ENCODE results near the gene HAGH. TPM values are rescaled to one million over a fixed set of nuclear protein-coding genes. Genes with fewer than 3 reads are reported as not detected.

Gene HAGH
- total RNA-seq, 1 donor from 2014 or later = 69.1 TPM

DNA sequence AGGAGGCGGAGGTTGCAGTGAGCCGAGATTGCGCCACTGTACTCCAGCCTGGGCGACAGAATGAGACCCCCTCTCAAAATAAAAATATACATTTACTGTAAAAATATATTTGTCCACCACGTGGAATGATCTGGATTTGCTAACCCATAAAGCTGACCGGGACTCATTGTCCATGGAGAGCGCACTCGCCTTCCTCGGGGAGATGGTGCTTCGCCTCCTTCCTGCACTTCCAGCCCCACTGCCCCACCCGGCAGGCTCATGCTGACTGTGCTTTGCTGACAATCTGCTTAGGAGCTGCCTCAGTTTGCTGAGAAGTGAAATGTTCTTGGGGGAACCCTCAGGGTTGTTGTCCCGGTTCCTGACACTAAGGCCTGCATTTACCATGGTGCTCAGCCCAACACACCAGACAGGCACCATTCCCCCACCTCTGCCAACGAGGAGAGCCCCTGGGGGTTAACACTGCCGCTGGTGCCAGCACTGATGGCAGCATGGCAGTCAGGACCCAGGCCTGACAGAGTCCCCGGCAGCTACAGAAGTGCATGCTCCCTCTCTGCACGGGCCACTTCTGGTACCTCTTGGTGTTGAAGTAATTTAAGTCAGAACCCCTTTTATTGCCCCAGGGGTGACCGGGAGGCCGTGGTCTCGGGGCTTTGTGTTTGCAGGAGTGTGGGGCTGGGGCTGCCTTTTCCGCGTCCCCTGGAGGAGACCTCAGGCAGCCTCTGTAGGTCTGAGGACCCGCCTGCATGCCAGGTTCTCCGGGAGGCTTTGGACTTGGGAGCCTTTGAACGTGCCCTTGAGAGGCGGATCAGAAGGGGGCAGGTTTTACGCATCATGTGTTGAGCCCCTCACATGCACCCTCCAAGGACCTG lies 41.4 kb downstream of the HAGH start:
- peaks cover 38% of the 10 kb centered on the region for H3K4me1 ChIP-seq
- intact Hi-C loops (cut with DNase I) = no loop called here
- no peaks in the 10 kb centered on the region for H3K9me3 ChIP-seq
- no peaks in the 10 kb centered on the region for H3K27me3 ChIP-seq (ENCODE audit: low read depth)
- DNase-seq (no peak), ATAC-seq (no peak)
- H3K4me3 ChIP-seq = no peak overlapping the region
- peaks cover 55% of the 10 kb centered on the region for H3K36me3 ChIP-seq
- TF ChIP-seq, protein P1, sequence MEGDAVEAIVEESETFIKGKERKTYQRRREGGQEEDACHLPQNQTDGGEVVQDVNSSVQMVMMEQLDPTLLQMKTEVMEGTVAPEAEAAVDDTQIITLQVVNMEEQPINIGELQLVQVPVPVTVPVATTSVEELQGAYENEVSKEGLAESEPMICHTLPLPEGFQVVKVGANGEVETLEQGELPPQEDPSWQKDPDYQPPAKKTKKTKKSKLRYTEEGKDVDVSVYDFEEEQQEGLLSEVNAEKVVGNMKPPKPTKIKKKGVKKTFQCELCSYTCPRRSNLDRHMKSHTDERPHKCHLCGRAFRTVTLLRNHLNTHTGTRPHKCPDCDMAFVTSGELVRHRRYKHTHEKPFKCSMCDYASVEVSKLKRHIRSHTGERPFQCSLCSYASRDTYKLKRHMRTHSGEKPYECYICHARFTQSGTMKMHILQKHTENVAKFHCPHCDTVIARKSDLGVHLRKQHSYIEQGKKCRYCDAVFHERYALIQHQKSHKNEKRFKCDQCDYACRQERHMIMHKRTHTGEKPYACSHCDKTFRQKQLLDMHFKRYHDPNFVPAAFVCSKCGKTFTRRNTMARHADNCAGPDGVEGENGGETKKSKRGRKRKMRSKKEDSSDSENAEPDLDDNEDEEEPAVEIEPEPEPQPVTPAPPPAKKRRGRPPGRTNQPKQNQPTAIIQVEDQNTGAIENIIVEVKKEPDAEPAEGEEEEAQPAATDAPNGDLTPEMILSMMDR (IDR thresholded peaks at IDR 0.05) = no peak
- no peak overlapping the region for H3K27ac ChIP-seq

DNA sequence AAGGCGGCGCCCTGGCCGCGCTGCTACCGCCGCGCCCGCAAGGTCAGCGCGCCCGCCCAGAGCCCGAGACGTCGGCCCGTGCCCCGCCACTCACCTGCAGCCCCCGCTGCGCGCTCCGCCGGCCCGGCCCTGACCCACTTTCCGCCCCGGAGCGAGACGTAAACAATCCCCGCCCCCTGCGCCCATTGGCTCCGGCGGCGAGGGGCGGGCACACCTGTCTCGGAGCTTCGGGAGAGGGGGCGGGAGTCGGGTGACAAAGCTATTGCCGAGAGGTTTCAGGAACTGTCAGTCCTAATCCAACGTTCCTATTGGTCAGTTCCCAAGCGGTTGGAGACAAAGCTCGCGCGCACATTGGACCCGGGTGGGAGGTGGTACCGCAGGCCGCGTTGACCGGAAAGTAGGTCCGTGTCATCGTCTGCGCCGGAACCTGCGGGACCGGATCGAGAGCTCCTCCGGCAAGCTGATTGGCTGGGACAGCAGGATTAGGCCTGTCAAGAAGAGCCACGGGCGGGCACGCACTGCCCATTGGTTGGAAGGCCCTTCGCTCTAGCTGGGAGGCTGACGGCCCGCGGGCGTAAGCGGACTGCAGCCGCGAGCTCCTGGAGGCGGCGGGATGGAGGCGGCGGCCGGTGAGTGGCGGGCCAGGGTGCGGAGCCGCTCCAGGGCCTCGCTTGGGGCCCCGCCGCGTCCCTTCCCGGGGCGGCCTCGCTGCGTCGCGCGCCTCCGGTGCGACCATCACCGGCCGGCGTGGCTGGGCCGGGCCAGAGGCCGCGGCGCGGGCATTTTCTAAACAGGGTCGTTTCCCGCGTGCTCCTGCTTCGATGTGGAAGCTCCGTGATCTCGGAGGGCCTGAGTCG lies 44.0 kb downstream of the HAGH start, which contains the start of the genes NUBP2 and SPSB3:
Gene NUBP2, plus strand, starts transcription at position 553 of the 857 bp plus-strand sequence. Its CDS starts 61 bp downstream, at position 614.
Gene SPSB3, minus strand, starts transcription at position 164 of the 857 bp plus-strand sequence. CDS start 1,088 bp downstream, outside the sequence.
- intact Hi-C loops (cut with DNase I) = no loop called here
- Histone ChIP-seq H3K4me3 (peak within 1 kb of the TSS; percentile 91), H3K27ac (peak within 1 kb of the TSS; percentile 90), H3K27me3 (ENCODE audit: low read depth) (no peaks in the 10 kb centered on the region), H3K9me3 (no peaks in the 10 kb centered on the region), H3K4me1 (peaks cover 41% of the 10 kb centered on the region), H3K36me3 (peaks cover 50% of the 10 kb centered on the region)
- ATAC-seq (peak; percentile 96), DNase-seq (peak; percentile 100)
- TF ChIP-seq, protein P1 (IDR thresholded peaks at IDR 0.05) = no peak

DNA sequence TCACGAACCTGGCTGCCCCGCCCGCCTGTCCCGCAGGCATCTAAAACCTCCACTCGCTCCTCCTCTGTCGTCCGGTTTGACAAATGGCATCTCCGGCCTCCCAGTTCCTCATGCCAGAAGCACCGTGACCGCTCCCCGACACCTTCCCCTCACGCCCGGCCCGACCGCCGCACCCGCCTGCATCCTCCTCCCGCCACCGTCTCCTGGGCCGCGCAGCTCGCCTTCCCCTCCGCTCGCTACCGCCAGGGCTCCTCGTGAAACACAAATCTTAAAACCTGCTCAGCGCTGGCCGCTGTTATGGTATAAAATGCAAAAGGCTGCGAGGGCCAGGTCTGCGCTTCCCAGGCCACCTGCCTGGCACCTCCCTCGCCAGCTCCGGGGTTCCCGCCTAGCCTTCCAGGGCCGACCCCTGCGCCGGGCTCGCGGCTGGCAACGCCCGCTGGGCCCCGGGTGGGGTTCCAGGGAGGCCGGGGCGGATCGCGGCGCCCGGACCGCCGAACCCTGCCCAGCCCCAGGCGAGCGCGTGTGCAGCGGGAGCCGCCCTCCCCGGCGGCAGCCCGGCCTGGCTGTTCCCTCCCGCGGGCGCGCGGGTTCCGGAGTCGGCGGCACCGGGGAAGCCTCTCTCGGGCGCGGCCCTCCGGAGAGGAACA lies 44.7 kb downstream of the HAGH start:
- Histone ChIP-seq H3K4me3 (peak overlapping the region; percentile 91), H3K9me3 (no peaks in the 10 kb centered on the region), H3K4me1 (peaks cover 41% of the 10 kb centered on the region), H3K36me3 (peaks cover 50% of the 10 kb centered on the region), H3K27ac (peak overlapping the region; percentile 90), H3K27me3 (ENCODE audit: low read depth) (no peaks in the 10 kb centered on the region)
- DNase-seq (no peak), ATAC-seq (peak; percentile 5 to 31)
- intact Hi-C loops (cut with DNase I) = no loop called here
- TF ChIP-seq, protein P1 (IDR thresholded peaks at IDR 0.05) = no peak

GRCh38 chr16:1781254-1781653 lies 45.4 kb downstream of the HAGH start:
- intact Hi-C loops (cut with DNase I) = no loop called here
- peak overlapping the region; percentile 90 for H3K27ac ChIP-seq
- H3K4me3 ChIP-seq = peak overlapping the region; percentile 91
- H3K27me3 ChIP-seq (ENCODE audit: low read depth) = no peaks in the 10 kb centered on the region
- TF ChIP-seq, protein P1 (IDR thresholded peaks at IDR 0.05) = no peak
- no peak for ATAC-seq
- H3K9me3 ChIP-seq = no peaks in the 10 kb centered on the region
- peaks cover 50% of the 10 kb centered on the region for H3K36me3 ChIP-seq
- no peak for DNase-seq
- peaks cover 41% of the 10 kb centered on the region for H3K4me1 ChIP-seq

GRCh38 chr16:1780677-1781072 lies 46.0 kb downstream of the HAGH start:
- ATAC-seq (no peak), DNase-seq (no peak)
- Histone ChIP-seq H3K4me3 (no peak overlapping the region), H3K27me3 (ENCODE audit: low read depth) (no peaks in the 10 kb centered on the region), H3K9me3 (no peaks in the 10 kb centered on the region), H3K27ac (no peak overlapping the region), H3K36me3 (peaks cover 50% of the 10 kb centered on the region), H3K4me1 (peaks cover 41% of the 10 kb centered on the region)
- TF ChIP-seq, protein P1 (IDR thresholded peaks at IDR 0.05) = no peak
- intact Hi-C loops (cut with DNase I) = no loop called here
